Cortex of kidney (tissue), 1 donor: Measurements from ENCODE around the gene INTS1.

Experiments
- DNase-seq: peaks from one replicate; lab custom pipeline; 2025; lab: John Stamatoyannopoulos, UW

Gene INTS1

GRCh38 chr7:1508277-1508758 lies 4.1 kb upstream of the INTS1 start:
- DNase-seq, result no peak

- DNase-seq, result no peak
Measured at GRCh38 chr7:1505731-1506550, 1.8 kb upstream of the INTS1 start.

GRCh38 chr7:1503390-1503789 lies 799 bp downstream of the INTS1 start:
- DNase-seq, result no peak

GRCh38 chr7:1502845-1503244 lies 1.3 kb downstream of the INTS1 start:
- DNase-seq, result no peak

- no peak for DNase-seq
Measured at GRCh38 chr7:1501487-1502270, 2.5 kb downstream of the INTS1 start.

- DNase-seq, result no peak
Measured at GRCh38 chr7:1500064-1500807, 4.0 kb downstream of the INTS1 start.

- DNase-seq, result no peak
Measured at GRCh38 chr7:1499367-1500029, 4.7 kb downstream of the INTS1 start.

- no peak for DNase-seq
Measured at GRCh38 chr7:1498370-1499305, 5.6 kb downstream of the INTS1 start.

GRCh38 chr7:1497293-1497927 lies 6.8 kb downstream of the INTS1 start:
- no peak for DNase-seq

- DNase-seq, result no peak
Measured at GRCh38 chr7:1496531-1497292, 7.5 kb downstream of the INTS1 start.

GRCh38 chr7:1495564-1496242 lies 8.5 kb downstream of the INTS1 start:
- no peak for DNase-seq

- no peak for DNase-seq
Measured at GRCh38 chr7:1494866-1495563, 9.2 kb downstream of the INTS1 start.

GRCh38 chr7:1494447-1494846 lies 9.7 kb downstream of the INTS1 start:
- no peak for DNase-seq

GRCh38 chr7:1493571-1493970 lies 10.6 kb downstream of the INTS1 start:
- DNase-seq, result no peak

GRCh38 chr7:1493129-1493528 lies 11.1 kb downstream of the INTS1 start:
- DNase-seq, result no peak

- no peak for DNase-seq
Measured at GRCh38 chr7:1492640-1493039, 11.5 kb downstream of the INTS1 start.

GRCh38 chr7:1492221-1492620 lies 12.0 kb downstream of the INTS1 start:
- no peak for DNase-seq

GRCh38 chr7:1490837-1491236 lies 13.4 kb downstream of the INTS1 start:
- no peak for DNase-seq
